SK-N-SH (cell line): ENCODE results near the gene FIGN. TPM values are rescaled to one million over a fixed set of nuclear protein-coding genes. Genes with fewer than 3 reads are reported as not detected.
A peak's percentile ranks its signal among the peaks of the same experiment; 100 is the strongest.

Experiments used
- CTCF ChIA-PET: fragments of 300-600, 350-600 bp; formaldehyde crosslinking; extraction: SDS; loops from one replicate; lab custom pipeline; 2021; lab: Yijun Ruan, JAX
- POLR2A ChIA-PET: fragments of 350-600 bp; sonication (Branson Sonifier 250); formaldehyde crosslinking; extraction: SDS; loops from one replicate; lab custom pipeline; 2020; ENCODE audit warnings: antibody characterized with exemption, inconsistent platforms; lab: Yijun Ruan, JAX
- DNase-seq: peaks from one replicate; pipeline ENCODE4 v3.0.0; 2012
- H2AFZ ChIP-seq: fragments of 200-600 bp; sonication (generic); 2 replicates; pipeline ENCODE4 v1.8.1; 2016; ENCODE audit warnings: antibody characterized with exemption, mild to moderate bottlenecking, low read depth
- H3F3A ChIP-seq: fragments of 200-600 bp; sonication (generic); replicated peaks from 2 replicates; pipeline ENCODE3; 2016; ENCODE audit warnings: antibody characterized with exemption, mild to moderate bottlenecking; ENCODE audit not compliant: insufficient read depth
- H3K27ac ChIP-seq, 2 experiments: fragments of 200-500 bp in 1 of 2; fragments of 200-600 bp in 1 of 2; sonication (Bioruptor generic) in 1 of 2; sonication (generic), shearing (Covaris generic) in 1 of 2; 2 replicates each; pipeline versions ENCODE4 v1.5.1 to v1.6.1; 2014 to 2016; ENCODE audit warnings: low read depth in 2 of 2, inconsistent platforms in 1 of 2, low read length in 1 of 2, mild to moderate bottlenecking in 1 of 2, mixed read lengths in 1 of 2
- H3K27me3 ChIP-seq: fragments of 200-600 bp; sonication (generic), shearing (Covaris generic); 2 replicates; pipeline ENCODE4 v1.6.1; 2016; ENCODE audit warnings: mixed run types; ENCODE audit not compliant: insufficient read depth
- H3K36me3 ChIP-seq, 2 experiments: fragments of 200-500 bp in 1 of 2; fragments of 200-600 bp in 1 of 2; sonication (Bioruptor generic) in 1 of 2; sonication (generic) in 1 of 2; replicated peaks in 1 of 2; 2 replicates each; pipeline versions ENCODE3 to v1.5.1; 2014 to 2016; ENCODE audit warnings: low read length in 1 of 2, mild to moderate bottlenecking in 1 of 2; ENCODE audit not compliant: insufficient read depth in 2 of 2, control insufficient read depth in 1 of 2
- H3K4me1 ChIP-seq, 2 experiments: fragments of 200-500 bp in 1 of 2; fragments of 200-600 bp in 1 of 2; sonication (Bioruptor generic) in 1 of 2; sonication (generic), shearing (Covaris generic) in 1 of 2; 2 replicates each; pipeline versions ENCODE4 v1.5.1 to v1.6.1; 2014 to 2016; ENCODE audit warnings: low read depth in 1 of 2, low read length in 1 of 2, mixed run types in 1 of 2; ENCODE audit not compliant: insufficient read depth in 2 of 2, control insufficient read depth in 1 of 2
- H3K4me2 ChIP-seq: fragments of 200-600 bp; sonication (generic), shearing (Covaris generic); 2 replicates; pipeline ENCODE4 v1.6.1; 2017; ENCODE audit warnings: mixed run types
- H3K4me3 ChIP-seq, 2 experiments: fragments of 200-500 bp in 1 of 2; fragments of 200-600 bp in 1 of 2; sonication (Bioruptor generic) in 1 of 2; sonication (generic), shearing (Covaris generic) in 1 of 2; 2 replicates each; pipeline versions ENCODE4 v1.5.1 to v1.8.1; 2014 to 2016; ENCODE audit warnings: low read depth in 2 of 2, inconsistent platforms in 1 of 2, low read length in 1 of 2, mild to moderate bottlenecking in 1 of 2, mixed read lengths in 1 of 2, moderate library complexity in 1 of 2
- H3K79me2 ChIP-seq: fragments of 200-600 bp; sonication (generic); 2 replicates; pipeline ENCODE4 v1.8.1; 2017; ENCODE audit warnings: mild to moderate bottlenecking; ENCODE audit not compliant: insufficient read depth
- H3K9ac ChIP-seq: fragments of 200-600 bp; sonication (generic); 2 replicates; pipeline ENCODE4 v1.6.1; 2017; ENCODE audit warnings: mixed run types
- H3K9me2 ChIP-seq: fragments of 200-600 bp; sonication (generic); 2 replicates; pipeline ENCODE4 v1.6.1; 2017; ENCODE audit warnings: mixed run types
- H3K9me3 ChIP-seq: fragments of 200-600 bp; sonication (generic); 2 replicates; pipeline ENCODE4 v1.6.1; 2017; ENCODE audit warnings: mixed run types, mild to moderate bottlenecking, moderate library complexity
- H4K20me1 ChIP-seq: fragments of 200-600 bp; sonication (generic); 2 replicates; pipeline ENCODE4 v1.6.1; 2017; ENCODE audit warnings: mild to moderate bottlenecking, mixed run types; ENCODE audit not compliant: insufficient read depth
- EP300 ChIP-seq, 2 experiments: IDR thresholded peaks; 2 replicates each; pipeline versions ENCODE4 v1.4.0 to v1.6.1; 2012; ENCODE audit warnings: borderline replicate concordance in 1 of 2, low read depth in 1 of 2, low read length in 1 of 2
- FOSL2 ChIP-seq: IDR thresholded peaks from 2 replicates; pipeline ENCODE4 v1.4.0; 2012; ENCODE audit warnings: low read depth, mild to moderate bottlenecking, moderate library complexity, borderline replicate concordance
- FOXM1 ChIP-seq: IDR thresholded peaks from 2 replicates; pipeline ENCODE4 v1.4.0; 2012; ENCODE audit warnings: low read depth, mild to moderate bottlenecking
- JUND ChIP-seq: IDR thresholded peaks from 2 replicates; pipeline ENCODE4 v1.4.0; 2012
- MXI1 ChIP-seq: IDR thresholded peaks from 2 replicates; pipeline ENCODE4 v1.6.1; 2012; ENCODE audit warnings: mild to moderate bottlenecking, low read depth, low read length, improper control_type of control experiment
- NFIC ChIP-seq: IDR thresholded peaks from 2 replicates; pipeline ENCODE4 v1.4.0; 2012; ENCODE audit warnings: borderline replicate concordance
- PBX3 ChIP-seq: IDR thresholded peaks from 2 replicates; pipeline ENCODE4; 2012
- POLR2AphosphoS5 ChIP-seq: IDR thresholded peaks from 2 replicates; pipeline ENCODE4 v1.6.1; 2012; ENCODE audit warnings: low read depth, low read length
- RAD21 ChIP-seq: IDR thresholded peaks from 2 replicates; pipeline ENCODE4 v1.6.1; 2012; ENCODE audit warnings: mild to moderate bottlenecking, low read length
- REST ChIP-seq: IDR thresholded peaks from 2 replicates; pipeline ENCODE4 v1.6.1; 2012; ENCODE audit warnings: mild to moderate bottlenecking, low read depth, low read length, moderate library complexity
- RXRA ChIP-seq: IDR thresholded peaks from 2 replicates; pipeline ENCODE4 v1.4.0; 2012; ENCODE audit warnings: low read depth, mild to moderate bottlenecking, borderline replicate concordance
- SIN3A ChIP-seq: IDR thresholded peaks from 2 replicates; pipeline ENCODE4 v1.6.1; 2012; ENCODE audit warnings: low read depth, mild to moderate bottlenecking, low read length, moderate library complexity, borderline replicate concordance
- SMC3 ChIP-seq: IDR thresholded peaks from 2 replicates; pipeline ENCODE4 v1.6.1; 2012; ENCODE audit warnings: low read depth, low read length, improper control_type of control experiment
- TAF1 ChIP-seq: IDR thresholded peaks from 2 replicates; pipeline ENCODE4 v1.6.1; 2012; ENCODE audit warnings: low read depth, mild to moderate bottlenecking, low read length, moderate library complexity, borderline replicate concordance
- TCF12 ChIP-seq: IDR thresholded peaks from 2 replicates; pipeline ENCODE4 v1.4.0; 2012
- USF1 ChIP-seq: IDR thresholded peaks from 2 replicates; pipeline ENCODE4 v1.4.0; 2012; ENCODE audit warnings: low read depth, borderline replicate concordance
- ZBTB33 ChIP-seq: IDR thresholded peaks from 2 replicates; pipeline ENCODE4 v1.4.0; 2012; ENCODE audit warnings: low read depth, borderline replicate concordance
- WGBS: methylation state at CpG from one replicate; pipeline ENCODE4 v1.1.6; 2017; ENCODE audit warnings: low lambda C conversion rate; 5-methylcytosine and 5-hydroxymethylcytosine counted together
- polyA plus RNA-seq, 3 experiments: library from polyadenylated mRNA; depleted of rRNA; stranded (reverse); fragments of >200 nt; gene quantifications; 2 replicates each; pipeline ENCODE4 v1.2.3, GENCODE V29; 2012

FIGN gene
- polyA plus RNA-seq, 1 of the 3 experiments (the other 2 are of a cell fraction) = 0.74 TPM

- Histone ChIP-seq H3K9me3 (no peaks in the 10 kb centered on the region), H3K4me3 (no peak overlapping the region), H3K27ac (peak overlapping the region in 1 of 2 experiments; percentile 53; a peak in 2 of 4 replicates), H3K27me3 (no peaks in the 10 kb centered on the region), H3K36me3 (no peaks in the 10 kb centered on the region), H3F3A (peaks cover 11% of the 10 kb centered on the region), H2AFZ (no peak overlapping the region), H3K9me2 (no peaks in the 10 kb centered on the region), H3K4me1 (peaks cover 5 to 11% of the 10 kb centered on the region in 2 experiments), H3K9ac (no peak overlapping the region), H4K20me1 (no peaks in the 10 kb centered on the region), H3K79me2 (no peaks in the 10 kb centered on the region), H3K4me2 (peak overlapping the region; percentile 23; the same call in 1 of the 2 replicates)
- no peak for DNase-seq
- POLR2A ChIA-PET = no interaction called here
- CTCF ChIA-PET = interaction anchor here (1.0 kb wide), 1 partner anchor 13 kb away, joined by 3 read pairs; no protein-coding TSS in a partner anchor
- WGBS = 47% methylated on average over 3 of the region's 3 CpGs
- no peak for TF ChIP-seq TAF1
- TF ChIP-seq JUND = 0 out of 2 replicates have a peak, but pooled peaks have one; percentile 7
- TF ChIP-seq PBX3 = peak; percentile 58; the same call in 1 of the 2 replicates
- peak; percentile 44; the same call in 1 of the 2 replicates for TF ChIP-seq TCF12
- TF ChIP-seq SIN3A = peak; percentile 69; the same call in 1 of the 2 replicates
- no peak for TF ChIP-seq POLR2AphosphoS5
- peak; percentile 27; the same call in 1 of the 2 replicates for TF ChIP-seq FOSL2
- TF ChIP-seq SMC3 = no peak
- TF ChIP-seq EP300 (IDR thresholded peaks at IDR 0.05; ENCODE audit: borderline replicate concordance in 1 of 2, low read depth in 1 of 2, low read length in 1 of 2) = 0 out of 4 replicates have a peak, but pooled peaks have one; percentile 26 to 30
- TF ChIP-seq USF1 = no peak
Observed at GRCh38 chr2:163657281-163657656, 78.5 kb downstream of the FIGN start.

GRCh38 chr2:163656622-163657280 is 79.1 kb downstream of the FIGN start:
- H4K20me1 ChIP-seq = no peaks in the 10 kb centered on the region
- peaks cover 11% of the 10 kb centered on the region for H3F3A ChIP-seq
- H3K9me2 ChIP-seq = no peaks in the 10 kb centered on the region
- no peak overlapping the region for H3K4me3 ChIP-seq
- H3K27ac ChIP-seq = peak overlapping the region; percentile 53 to 68; a peak in 3 of 4 replicates
- 0 out of 2 replicates have a peak overlapping the region, but pooled peaks have one; percentile 23 for H2AFZ ChIP-seq
- peaks cover 5 to 10% of the 10 kb centered on the region in 2 experiments for H3K4me1 ChIP-seq
- no peaks in the 10 kb centered on the region for H3K79me2 ChIP-seq
- 38% methylated on average over 2 of the region's 2 CpGs for WGBS
- no peaks in the 10 kb centered on the region for H3K36me3 ChIP-seq
- CTCF ChIA-PET = interaction anchor here (1.5 kb wide), 1 partner anchor 10 kb away, joined by 6 read pairs; no protein-coding TSS in a partner anchor
- 0 out of 2 replicates have a peak overlapping the region, but pooled peaks have one; percentile 15 for H3K9ac ChIP-seq
- DNase-seq = no peak
- no peaks in the 10 kb centered on the region for H3K27me3 ChIP-seq
- H3K9me3 ChIP-seq = no peaks in the 10 kb centered on the region
- POLR2A ChIA-PET = no interaction called here
- H3K4me2 ChIP-seq = peak overlapping the region; percentile 23; the same call in 1 of the 2 replicates
- TF ChIP-seq REST (no peak), TAF1 (no peak), RAD21 (no peak), USF1 (no peak), RXRA (no peak), NFIC (peak; percentile 58; the same call in 1 of the 2 replicates), TCF12 (peak; percentile 19; the same call in 1 of the 2 replicates), MXI1 (no peak), ZBTB33 (no peak), FOXM1 (no peak)
